Smooth muscle cell (in vitro differentiated cells): ENCODE data around the gene TBC1D2B. TPM values are rescaled to one million over a fixed set of nuclear protein-coding genes. Genes with fewer than 3 reads are reported as not detected.

ENCODE experiments used
- DNase-seq: peaks from one replicate; lab custom pipeline; 2025; ENCODE audit not compliant: unreplicated experiment; lab: John Stamatoyannopoulos, UW
- H2AFZ ChIP-seq: fragments of 200-600 bp; sonication (generic); 2 replicates; pipeline ENCODE4 v1.6.0; 2016; ENCODE audit warnings: antibody characterized with exemption, low read depth, mild to moderate bottlenecking
- H3F3A ChIP-seq: fragments of 200-600 bp; sonication (generic); 2 replicates; pipeline ENCODE4 v1.6.0; 2017; ENCODE audit warnings: antibody characterized with exemption, low read depth
- H3K27ac ChIP-seq: fragments of 200-600 bp; sonication (generic); 2 replicates; pipeline ENCODE4 v1.5.1; 2016; ENCODE audit warnings: low read depth, mild to moderate bottlenecking
- H3K27me3 ChIP-seq: fragments of 200-600 bp; sonication (generic); 2 replicates; pipeline ENCODE4 v1.6.1; 2016; ENCODE audit warnings: low read depth, mild to moderate bottlenecking
- H3K36me3 ChIP-seq: fragments of 200-600 bp; sonication (generic); 2 replicates; pipeline ENCODE4 v1.5.1; 2016; ENCODE audit warnings: low read depth
- H3K4me1 ChIP-seq: fragments of 200-600 bp; sonication (generic); 2 replicates; pipeline ENCODE4 v1.5.1; 2016; ENCODE audit warnings: low read depth
- H3K4me2 ChIP-seq: fragments of 200-600 bp; sonication (generic); 2 replicates; pipeline ENCODE4 v1.6.0; 2016; ENCODE audit warnings: mild to moderate bottlenecking
- H3K4me3 ChIP-seq: fragments of 200-600 bp; sonication (generic); 2 replicates; pipeline ENCODE4 v1.5.1; 2016; ENCODE audit warnings: mild to moderate bottlenecking
- H3K79me2 ChIP-seq: fragments of 200-600 bp; sonication (generic); 2 replicates; pipeline ENCODE4 v1.6.0; 2016; ENCODE audit warnings: low read depth, mild to moderate bottlenecking
- H3K9ac ChIP-seq: fragments of 200-600 bp; sonication (generic); 2 replicates; pipeline ENCODE4 v1.6.0; 2016; ENCODE audit warnings: low read depth
- H3K9me3 ChIP-seq: fragments of 200-600 bp; sonication (generic); replicated peaks from 2 replicates; pipeline ENCODE4 v1.5.1; 2016; ENCODE audit warnings: low read depth
- H4K20me1 ChIP-seq: fragments of 200-600 bp; sonication (generic); 2 replicates; pipeline ENCODE4 v1.6.0; 2016; ENCODE audit warnings: low read depth
- CTCF ChIP-seq: fragments of 200-600 bp; sonication (generic); IDR thresholded peaks from 2 replicates; pipeline ENCODE4 v1.5.1; 2017; ENCODE audit warnings: borderline replicate concordance, mild to moderate bottlenecking, antibody characterized with exemption; ENCODE audit not compliant: insufficient read depth, poor library complexity, severe bottlenecking
- WGBS: methylation state at CpG from one replicate; pipeline ENCODE4 v1.1.7; 2016; ENCODE audit warnings: low lambda C conversion rate; 5-methylcytosine and 5-hydroxymethylcytosine counted together
- polyA plus RNA-seq: library from polyadenylated mRNA; unstranded; fragments of >200 nt; fragmentation: Nextera tagmentation; extraction: Ambion mirVana; gene quantifications from 2 replicates; pipeline ENCODE4 v1.2.1, GENCODE V29; 2016
- total RNA-seq: library from RNA; depleted of rRNA; stranded (reverse); fragments of >200 nt; gene quantifications from 2 replicates; pipeline ENCODE4 v1.2.3, GENCODE V29; 2014

The TBC1D2B gene
- total and polyA plus RNA-seq, 2 experiments from 2014 or later = 14.2 to 19.4 TPM

- Histone ChIP-seq H3K27me3 (no peaks in the 10 kb centered on the region), H3K4me2 (no peak overlapping the region), H3K27ac (no peak overlapping the region), H3K4me1 (no peaks in the 10 kb centered on the region), H3K9ac (no peak overlapping the region), H3F3A (peaks cover 6% of the 10 kb centered on the region), H3K79me2 (no peaks in the 10 kb centered on the region), H4K20me1 (peaks cover 30% of the 10 kb centered on the region), H3K4me3 (no peak overlapping the region), H3K9me3 (no peaks in the 10 kb centered on the region), H2AFZ (no peak overlapping the region), H3K36me3 (no peaks in the 10 kb centered on the region)
- no peak for DNase-seq
- WGBS = 86% methylated on average over 13 of the region's 13 CpGs
- TF ChIP-seq CTCF = no peak
Measured at GRCh38 chr15:78003539-78004008, 73.9 kb downstream of the TBC1D2B start.

- Histone ChIP-seq H3K27ac (no peak overlapping the region), H3K9ac (no peak overlapping the region), H3K4me1 (no peaks in the 10 kb centered on the region), H3K4me3 (no peak overlapping the region), H3K79me2 (no peaks in the 10 kb centered on the region), H3K4me2 (no peak overlapping the region), H3K36me3 (no peaks in the 10 kb centered on the region), H3K9me3 (no peaks in the 10 kb centered on the region), H3K27me3 (no peaks in the 10 kb centered on the region), H2AFZ (no peak overlapping the region), H3F3A (peaks cover 6% of the 10 kb centered on the region), H4K20me1 (peaks cover 24% of the 10 kb centered on the region)
- 95% methylated on average over 7 of the region's 7 CpGs for WGBS
- no peak for TF ChIP-seq CTCF
- DNase-seq = no peak
Measured at GRCh38 chr15:78002996-78003395, 74.5 kb downstream of the TBC1D2B start.

- no peaks in the 10 kb centered on the region for H3K4me1 ChIP-seq
- no peak overlapping the region for H2AFZ ChIP-seq
- H3K9me3 ChIP-seq = no peaks in the 10 kb centered on the region
- peaks cover 23% of the 10 kb centered on the region for H4K20me1 ChIP-seq
- H3F3A ChIP-seq = peaks cover 6% of the 10 kb centered on the region
- no peaks in the 10 kb centered on the region for H3K79me2 ChIP-seq
- H3K4me2 ChIP-seq = no peak overlapping the region
- no peaks in the 10 kb centered on the region for H3K27me3 ChIP-seq
- no peaks in the 10 kb centered on the region for H3K36me3 ChIP-seq
- no peak overlapping the region for H3K27ac ChIP-seq
- WGBS = 94% methylated on average over 4 of the region's 4 CpGs
- H3K4me3 ChIP-seq = no peak overlapping the region
- TF ChIP-seq CTCF = no peak
- DNase-seq = no peak
- H3K9ac ChIP-seq = no peak overlapping the region
Measured at GRCh38 chr15:78001656-78002055, 75.9 kb downstream of the TBC1D2B start.

GRCh38 chr15:78000927-78001249, 76.6 kb downstream of the TBC1D2B start:
- Histone ChIP-seq H3F3A (peaks cover 6% of the 10 kb centered on the region), H2AFZ (no peak overlapping the region), H3K9ac (no peak overlapping the region), H3K36me3 (no peaks in the 10 kb centered on the region), H3K27ac (no peak overlapping the region), H3K9me3 (no peaks in the 10 kb centered on the region), H4K20me1 (peaks cover 22% of the 10 kb centered on the region), H3K79me2 (no peaks in the 10 kb centered on the region), H3K27me3 (no peaks in the 10 kb centered on the region), H3K4me2 (no peak overlapping the region), H3K4me3 (no peak overlapping the region), H3K4me1 (no peaks in the 10 kb centered on the region)
- DNase-seq = no peak
- TF ChIP-seq CTCF = no peak
- 88% methylated on average over 6 of the region's 6 CpGs for WGBS
